ENCODE results near the gene HCN1.

DNA sequence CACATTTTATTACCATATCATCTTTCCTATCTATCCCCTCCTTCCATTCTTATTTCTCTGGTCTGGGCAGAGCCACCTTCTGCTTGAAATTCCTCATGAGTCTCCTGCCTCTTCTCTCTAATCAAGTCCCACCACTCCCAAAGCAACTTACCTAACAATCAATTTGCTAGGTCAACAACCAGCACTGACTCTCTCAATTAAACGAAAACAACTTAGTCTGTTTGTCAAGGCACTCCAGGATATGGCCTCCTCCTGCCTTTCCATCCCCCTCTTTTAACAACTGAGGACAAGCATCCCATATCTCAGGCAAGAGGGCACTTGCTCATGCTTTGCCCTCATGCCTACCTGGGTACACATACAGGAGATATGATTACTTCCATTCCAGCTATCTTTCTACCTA, 47.4 kb downstream of the HCN1 start:
- TF ChIP-seq TAF1 (IDR thresholded peaks at IDR 0.05; ENCODE audit: borderline replicate concordance, low read depth, low read length) (no peak), POLR2A (IDR thresholded peaks at IDR 0.05; ENCODE audit: low read depth, low read length) (no peak), POLR2AphosphoS5 (IDR thresholded peaks at IDR 0.05; ENCODE audit: low read depth, low read length) (no peak)

Data from GM12892 (cell line).